Upper lobe of right lung (tissue), 1 donor: ENCODE measurements around the gene ZIC2. TPM values are rescaled to one million over a fixed set of nuclear protein-coding genes. Genes with fewer than 3 reads are reported as not detected.

ENCODE experiments used
- ATAC-seq: fragments of 200-7000 bp; cut with Tn5 transposase; one replicate; pipeline ENCODE4 v1.9.1; 2020; ENCODE audit warnings: mild to moderate bottlenecking, moderate library complexity
- DNase-seq: peaks from one replicate; pipeline ENCODE4 v3.0.0-alpha.2; 2020
- H3K27ac ChIP-seq: fragments of 200-600 bp; one replicate; pipeline ENCODE4 v1.8.0; 2022
- H3K27me3 ChIP-seq: fragments of 200-600 bp; one replicate; pipeline ENCODE4 v1.8.0; 2022; ENCODE audit warnings: mild to moderate bottlenecking
- H3K36me3 ChIP-seq: fragments of 200-600 bp; one replicate; pipeline ENCODE4 v1.8.0; 2022
- H3K4me1 ChIP-seq: fragments of 200-600 bp; one replicate; pipeline ENCODE4 v1.8.0; 2022
- H3K4me3 ChIP-seq: fragments of 200-600 bp; one replicate; pipeline ENCODE4 v1.8.0; 2022; ENCODE audit warnings: mild to moderate bottlenecking
- H3K9me3 ChIP-seq: fragments of 200-600 bp; one replicate; pipeline ENCODE4 v1.8.0; 2022
- CTCF ChIP-seq: fragments of 200-600 bp; IDR thresholded peaks from one replicate; pipeline ENCODE4 v1.8.0; 2022; ENCODE audit warnings: antibody characterized with exemption
- intact Hi-C: fragments of 100-400 bp; cut with DNase I; formaldehyde crosslinking; loops from one replicate; pipeline ENCODE4 v1.11.0; 2022
- total RNA-seq: library from RNA; stranded (reverse); fragmentation: NEBNext Ultra II Directional; extraction: Animal tissue kit (Norgen Biotek cat#: 25700); gene quantifications from one replicate; pipeline ENCODE4 v1.2.1, GENCODE V29; 2021
- donor health status: DM: no; HTN: yes; CAD: no; lungs with severe emphysema.

ZIC2 gene
- total RNA-seq, 1 donor from 2014 or later: not detected

GRCh38 chr13:99967498-99967868 is 14.1 kb upstream of the ZIC2 start:
- ATAC-seq: no peak
- H3K4me1 ChIP-seq: peaks cover 26% of the 10 kb centered on the region
- no peaks in the 10 kb centered on the region for H3K36me3 ChIP-seq
- no peak for TF ChIP-seq CTCF
- no peak overlapping the region for H3K27ac ChIP-seq
- H3K4me3 ChIP-seq: no peak overlapping the region
- intact Hi-C loops: no loop called here
- no peak for DNase-seq
- peaks cover 92% of the 10 kb centered on the region for H3K27me3 ChIP-seq
- no peaks in the 10 kb centered on the region for H3K9me3 ChIP-seq

- ATAC-seq: no peak
- no peak for TF ChIP-seq CTCF
Measured at GRCh38 chr13:99967869-99968520, 13.6 kb upstream of the ZIC2 start.

GRCh38 chr13:99968521-99969452 is 12.8 kb upstream of the ZIC2 start:
- intact Hi-C loops: no loop called here
- no peak for TF ChIP-seq CTCF
- no peaks in the 10 kb centered on the region for H3K36me3 ChIP-seq
- H3K9me3 ChIP-seq: no peaks in the 10 kb centered on the region
- DNase-seq (no peak), ATAC-seq (peak; percentile 67)
- H3K27ac ChIP-seq: no peak overlapping the region
- H3K4me1 ChIP-seq: peaks cover 26% of the 10 kb centered on the region
- H3K27me3 ChIP-seq: peaks cover 92% of the 10 kb centered on the region
- peak overlapping the region; percentile 23 for H3K4me3 ChIP-seq

More at GRCh38 chr13:99967869-99968520, 13.6 kb upstream of the ZIC2 start:
- Histone ChIP-seq H3K4me3 (peak overlapping the region; percentile 23), H3K9me3 (no peaks in the 10 kb centered on the region), H3K4me1 (peaks cover 26% of the 10 kb centered on the region), H3K27ac (no peak overlapping the region), H3K27me3 (peaks cover 92% of the 10 kb centered on the region), H3K36me3 (no peaks in the 10 kb centered on the region)
- no peak for DNase-seq
- intact Hi-C loops: no loop called here

GRCh38 chr13:99969453-99969918 is 12.1 kb upstream of the ZIC2 start:
- intact Hi-C loops: no loop called here
- H3K4me1 ChIP-seq: peaks cover 26% of the 10 kb centered on the region
- H3K27me3 ChIP-seq: peaks cover 92% of the 10 kb centered on the region
- H3K9me3 ChIP-seq: no peaks in the 10 kb centered on the region
- no peak overlapping the region for H3K27ac ChIP-seq
- H3K36me3 ChIP-seq: no peaks in the 10 kb centered on the region
- TF ChIP-seq CTCF: no peak
- peak overlapping the region; percentile 25 for H3K4me3 ChIP-seq
- DNase-seq (no peak), ATAC-seq (no peak)

GRCh38 chr13:99969919-99970650 is 11.5 kb upstream of the ZIC2 start:
- Histone ChIP-seq H3K4me1 (peaks cover 26% of the 10 kb centered on the region), H3K4me3 (peak overlapping the region; percentile 25), H3K27me3 (peaks cover 94% of the 10 kb centered on the region), H3K9me3 (no peaks in the 10 kb centered on the region), H3K27ac (no peak overlapping the region), H3K36me3 (no peaks in the 10 kb centered on the region)
- intact Hi-C loops: no loop called here
- TF ChIP-seq CTCF: no peak
- no peak for DNase-seq
- no peak for ATAC-seq
